Renal pelvis (tissue), 4 donors: ENCODE measurements around the gene GPBP1L1. TPM values are rescaled to one million over a fixed set of nuclear protein-coding genes. Genes with fewer than 3 reads are reported as not detected.
"Not testable (repeated sequence)": the region's sequence is repeated elsewhere in the genome, so short reads cannot be mapped to it uniquely, and the experiment has no call there.

ENCODE experiments used
- DNase-seq: peaks from one replicate; pipeline ENCODE4 v3.0.0-alpha.2; 2013
- polyA plus RNA-seq, 3 donors: library from polyadenylated mRNA; unstranded; fragments of 120-200 nt; gene quantifications; one replicate each; pipeline ENCODE4 v1.2.1, GENCODE V29; 2013; ENCODE audit not compliant: insufficient read length in 3 of 3

The GPBP1L1 gene
- polyA plus RNA-seq, 3 donors: 96.7 to 139 (median 115) TPM

GRCh38 chr1:45687014-45687753, 851 bp upstream of the GPBP1L1 start:
- peak; percentile 99 for DNase-seq

GRCh38 chr1:45686015-45686287, 382 bp downstream of the GPBP1L1 start:
- peak; percentile 69 for DNase-seq

- peak; percentile 26 for DNase-seq
These were observed 872 bp downstream of the GPBP1L1 start for GRCh38 chr1:45685308-45686014.

GRCh38 chr1:45684402-45684801, 1.9 kb downstream of the GPBP1L1 start:
- no peak for DNase-seq

- DNase-seq: no peak
These were observed 3.4 kb downstream of the GPBP1L1 start for GRCh38 chr1:45682942-45683341.

- no peak for DNase-seq
These were observed 7.2 kb downstream of the GPBP1L1 start for GRCh38 chr1:45679123-45679522.

GRCh38 chr1:45678489-45678888, 7.8 kb downstream of the GPBP1L1 start:
- no peak for DNase-seq

- no peak for DNase-seq
These were observed 8.5 kb downstream of the GPBP1L1 start for GRCh38 chr1:45677751-45678245.

GRCh38 chr1:45676553-45676952, 9.8 kb downstream of the GPBP1L1 start:
- DNase-seq: not testable (repeated sequence)

- DNase-seq: no peak
These were observed 11.9 kb downstream of the GPBP1L1 start for GRCh38 chr1:45674478-45674877.

- DNase-seq: no peak
These were observed 12.4 kb downstream of the GPBP1L1 start for GRCh38 chr1:45673956-45674355.

GRCh38 chr1:45669859-45670655, 16.3 kb downstream of the GPBP1L1 start:
- no peak for DNase-seq

GRCh38 chr1:45669379-45669778, 17.0 kb downstream of the GPBP1L1 start:
- no peak for DNase-seq

GRCh38 chr1:45668526-45668925, 17.8 kb downstream of the GPBP1L1 start:
- no peak for DNase-seq

- DNase-seq: no peak
These were observed 18.8 kb downstream of the GPBP1L1 start for GRCh38 chr1:45667321-45668111.

GRCh38 chr1:45666836-45667235, 19.5 kb downstream of the GPBP1L1 start:
- DNase-seq: no peak

GRCh38 chr1:45660336-45660735, 26.0 kb downstream of the GPBP1L1 start:
- DNase-seq: no peak

GRCh38 chr1:45659222-45659621, 27.1 kb downstream of the GPBP1L1 start:
- DNase-seq: no peak

GRCh38 chr1:45658171-45658570, 28.2 kb downstream of the GPBP1L1 start:
- DNase-seq: no peak

GRCh38 chr1:45656573-45657226, 29.6 kb downstream of the GPBP1L1 start:
- no peak for DNase-seq

GRCh38 chr1:45654540-45655280, 31.6 kb downstream of the GPBP1L1 start:
- no peak for DNase-seq
